Activated naive CD4-positive, alpha-beta T cell treated with Interleukin-2 at 50 U/mL for 16 hours (primary cell): ENCODE measurements around the gene TRAIP.
"Not testable (repeated sequence)": the region's sequence is repeated elsewhere in the genome, so short reads cannot be mapped to it uniquely, and the experiment has no call there.

Experiments
- DNase-seq: peaks from one replicate; pipeline ENCODE4 v3.0.0-alpha.2; 2020

TRAIP gene

DNA sequence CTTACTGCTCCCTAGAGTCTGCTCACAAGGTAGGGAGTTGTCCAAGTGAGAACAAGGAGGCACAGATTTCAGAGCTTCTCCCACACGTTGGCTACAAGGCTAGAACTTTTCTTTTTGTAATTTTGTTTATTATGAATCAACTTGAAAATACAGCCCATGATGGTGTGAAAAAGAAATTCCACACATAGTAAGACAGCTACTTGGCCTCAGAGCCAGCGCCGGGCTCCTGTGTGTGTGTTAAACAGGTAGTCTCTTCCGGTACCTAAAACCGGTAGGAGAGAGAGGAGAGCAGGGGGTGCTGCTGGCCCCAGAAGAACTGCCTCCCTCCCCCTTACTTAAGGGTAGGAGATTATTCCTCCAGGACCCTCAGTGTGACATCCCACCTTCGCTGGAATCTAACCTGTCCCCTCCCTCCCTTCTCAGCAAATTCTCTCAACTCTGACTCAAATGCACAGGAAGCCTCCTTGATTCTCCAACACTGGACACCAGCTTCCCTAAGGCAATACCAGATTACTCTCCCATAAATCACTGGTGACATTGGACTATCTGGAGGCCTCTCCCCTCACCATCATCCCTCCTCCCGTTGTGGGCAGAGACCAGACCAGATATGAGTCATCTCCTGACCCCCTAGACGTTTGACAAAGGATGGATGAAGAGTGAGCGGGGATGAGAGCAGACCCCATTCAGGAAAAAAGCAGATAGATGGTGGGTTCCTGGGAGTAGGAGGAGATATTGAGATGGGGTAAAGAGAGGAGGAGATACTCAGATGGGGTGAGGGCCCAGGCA lies 65.5 kb downstream of the TRAIP start:
- no peak for DNase-seq

DNA sequence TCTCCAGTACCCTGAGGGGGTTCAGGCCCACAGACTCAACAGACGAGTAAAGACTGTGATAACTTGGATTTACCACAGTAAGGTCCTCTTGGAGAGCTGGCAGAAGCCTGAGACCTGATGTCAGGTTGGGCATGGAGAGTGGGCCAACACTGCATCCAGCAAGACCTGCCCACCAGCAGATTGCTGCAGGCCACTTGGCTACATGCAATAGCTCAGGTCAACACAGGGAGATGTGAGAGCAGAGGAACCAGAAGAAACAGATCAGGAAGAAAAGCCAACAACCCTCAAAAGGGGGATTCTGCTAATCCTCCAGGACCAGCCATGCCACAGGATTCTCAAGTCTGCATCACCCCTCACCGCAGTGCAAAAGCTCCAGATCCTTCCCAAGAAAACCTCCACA lies 68.3 kb downstream of the TRAIP start:
- no peak for DNase-seq

- DNase-seq = no peak
Observed at GRCh38 chr3:49787536-49787935, 68.8 kb downstream of the TRAIP start.

GRCh38 chr3:49787182-49787464 lies 69.2 kb downstream of the TRAIP start:
- no peak for DNase-seq

DNA sequence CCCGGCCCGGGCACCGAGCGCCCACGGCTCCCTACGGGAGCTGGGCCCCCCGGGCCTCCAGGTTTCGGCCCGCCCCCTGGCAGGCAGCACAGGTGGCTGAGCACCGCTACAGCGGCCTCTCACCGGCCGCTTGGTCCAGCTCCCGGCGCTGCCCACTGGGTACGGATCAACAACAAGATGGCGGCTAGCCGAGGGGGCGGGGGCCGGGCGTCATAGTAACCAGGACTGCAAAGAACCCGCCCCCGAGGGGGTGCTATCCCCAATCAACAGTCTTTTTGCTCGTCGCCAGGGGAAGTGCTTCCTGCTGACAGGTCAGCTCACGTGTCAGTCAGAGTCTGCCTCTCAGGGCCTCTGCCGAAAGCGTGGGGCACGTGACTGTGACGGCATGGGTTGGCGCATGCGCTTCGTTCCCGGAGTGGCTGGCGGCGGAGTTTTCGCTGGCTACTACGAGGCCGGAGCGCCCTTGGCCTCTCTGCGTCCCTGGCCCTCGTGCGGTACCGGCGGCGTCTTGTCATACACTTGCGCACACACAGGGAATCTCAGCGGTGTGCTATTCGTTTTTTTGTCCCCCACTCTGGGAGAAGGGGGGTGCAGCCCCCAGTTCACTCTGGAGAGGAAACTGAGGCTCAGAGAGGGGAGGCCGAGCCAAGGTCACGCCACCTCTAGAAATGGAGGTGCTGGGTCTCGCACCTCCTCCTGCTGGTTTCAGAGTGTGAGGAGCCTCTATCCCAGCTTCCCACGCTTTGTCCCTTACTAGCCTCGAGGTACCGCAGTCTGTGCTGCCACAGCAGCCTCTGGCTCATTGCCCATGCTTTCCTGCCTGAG lies 69.8 kb downstream of the TRAIP start, which contains the start of gene IP6K1:
TSS of gene IP6K1 (minus strand) at position 186 of the 825 bp plus-strand sequence. CDS start 38,502 bp downstream, outside the sequence.
- DNase-seq = peak; percentile 100

DNA sequence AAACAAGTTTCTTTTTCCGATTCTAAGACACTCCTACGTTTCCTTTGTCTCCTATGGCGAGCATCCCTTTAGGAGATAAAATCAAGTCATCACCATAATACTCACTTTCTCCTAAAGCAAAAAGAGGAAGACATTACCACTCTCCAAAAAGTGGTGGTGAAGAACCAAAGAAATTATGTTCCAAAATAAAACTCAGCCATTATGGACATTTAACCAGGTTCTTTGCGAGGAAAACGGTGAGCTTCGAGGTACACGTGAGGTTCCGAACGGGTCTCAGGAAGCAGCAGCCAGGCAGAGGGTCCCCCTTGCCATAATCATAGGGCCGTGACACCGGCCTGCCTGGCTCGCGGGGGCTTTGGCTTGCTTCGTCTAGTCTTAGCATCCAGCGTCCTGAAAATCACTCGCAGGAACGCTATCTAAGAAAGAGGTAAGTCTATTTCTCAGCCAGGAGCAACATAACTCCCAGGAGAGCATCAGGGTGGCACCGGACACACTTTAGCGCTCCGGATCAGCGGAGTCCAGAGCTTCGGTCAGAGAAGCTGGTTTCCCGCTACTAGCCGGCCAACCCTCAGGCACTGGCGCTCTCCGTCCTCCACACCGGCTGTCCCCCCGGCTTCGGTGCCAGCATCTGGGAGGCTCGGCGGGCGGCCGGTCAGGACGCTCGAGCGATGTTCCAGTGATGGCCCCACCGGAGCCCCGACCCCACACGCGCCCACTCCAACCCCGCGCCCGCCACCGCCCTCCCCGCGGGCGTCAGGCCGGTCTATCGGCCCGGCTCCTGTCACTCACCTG lies 70.6 kb downstream of the TRAIP start:
- DNase-seq = peak; percentile 33

- DNase-seq = not testable (repeated sequence)
Observed at GRCh38 chr3:49782277-49782676, 74.1 kb downstream of the TRAIP start.

GRCh38 chr3:49781415-49782199 lies 74.8 kb downstream of the TRAIP start:
- no peak for DNase-seq

- DNase-seq = not testable (repeated sequence)
Observed at GRCh38 chr3:49780975-49781365, 75.4 kb downstream of the TRAIP start.

- no peak for DNase-seq
Observed at GRCh38 chr3:49780080-49780974, 76.0 kb downstream of the TRAIP start.

GRCh38 chr3:49779358-49780079 lies 76.8 kb downstream of the TRAIP start:
- DNase-seq = no peak
